ENCODE results near the gene RPS2.

RPS2 gene

DNA sequence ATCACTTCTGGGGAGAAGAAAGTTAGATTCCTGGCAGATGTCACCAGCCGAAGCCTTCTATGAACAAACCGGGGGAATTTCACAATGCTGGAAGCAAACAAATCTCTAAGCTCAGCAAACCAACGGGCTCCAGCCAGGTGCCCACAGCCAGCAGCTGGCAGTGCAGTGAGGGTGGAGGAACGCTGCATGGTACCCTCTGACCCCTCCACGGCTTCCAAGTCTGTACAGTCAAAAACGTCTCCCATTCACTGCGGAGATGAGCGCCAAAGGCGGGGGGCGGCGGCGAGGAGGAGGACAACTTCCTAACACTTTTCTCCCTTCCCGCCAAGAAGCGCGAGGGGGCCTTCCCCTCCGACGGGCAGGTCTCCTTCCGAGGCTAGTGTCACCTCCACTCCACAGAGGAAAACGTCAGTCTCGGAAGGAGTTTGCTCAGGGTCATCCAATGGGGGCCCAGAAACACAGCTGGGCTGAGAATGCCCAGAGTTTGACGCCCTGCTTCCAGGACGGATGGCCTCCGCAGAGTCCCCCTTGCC is 44.1 kb upstream of the RPS2 start:
- peak overlapping the region; percentile 15 for H2AFZ ChIP-seq
- peak overlapping the region; percentile 61 for H3K9ac ChIP-seq
- H3K79me2 ChIP-seq = peaks cover 44% of the 10 kb centered on the region
- peak overlapping the region; percentile 22 for H3K27ac ChIP-seq
- TF ChIP-seq, protein P1, sequence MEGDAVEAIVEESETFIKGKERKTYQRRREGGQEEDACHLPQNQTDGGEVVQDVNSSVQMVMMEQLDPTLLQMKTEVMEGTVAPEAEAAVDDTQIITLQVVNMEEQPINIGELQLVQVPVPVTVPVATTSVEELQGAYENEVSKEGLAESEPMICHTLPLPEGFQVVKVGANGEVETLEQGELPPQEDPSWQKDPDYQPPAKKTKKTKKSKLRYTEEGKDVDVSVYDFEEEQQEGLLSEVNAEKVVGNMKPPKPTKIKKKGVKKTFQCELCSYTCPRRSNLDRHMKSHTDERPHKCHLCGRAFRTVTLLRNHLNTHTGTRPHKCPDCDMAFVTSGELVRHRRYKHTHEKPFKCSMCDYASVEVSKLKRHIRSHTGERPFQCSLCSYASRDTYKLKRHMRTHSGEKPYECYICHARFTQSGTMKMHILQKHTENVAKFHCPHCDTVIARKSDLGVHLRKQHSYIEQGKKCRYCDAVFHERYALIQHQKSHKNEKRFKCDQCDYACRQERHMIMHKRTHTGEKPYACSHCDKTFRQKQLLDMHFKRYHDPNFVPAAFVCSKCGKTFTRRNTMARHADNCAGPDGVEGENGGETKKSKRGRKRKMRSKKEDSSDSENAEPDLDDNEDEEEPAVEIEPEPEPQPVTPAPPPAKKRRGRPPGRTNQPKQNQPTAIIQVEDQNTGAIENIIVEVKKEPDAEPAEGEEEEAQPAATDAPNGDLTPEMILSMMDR (IDR thresholded peaks at IDR 0.05) = no peak
- H3K9me3 ChIP-seq (ENCODE audit: control insufficient read depth, low read length) = no peaks in the 10 kb centered on the region
- H3K4me2 ChIP-seq (ENCODE audit: low read length) = peak overlapping the region; percentile 96
- peaks cover 10% of the 10 kb centered on the region for H3K4me1 ChIP-seq
- no peaks in the 10 kb centered on the region for H3K36me3 ChIP-seq (ENCODE audit: control insufficient read depth, insufficient read depth, low read length)
- H3K4me3 ChIP-seq (ENCODE audit: low read depth, low read length) = peak overlapping the region; percentile 69
- H3K27me3 ChIP-seq (ENCODE audit: control insufficient read depth, insufficient read depth, low read length) = no peaks in the 10 kb centered on the region

DNA sequence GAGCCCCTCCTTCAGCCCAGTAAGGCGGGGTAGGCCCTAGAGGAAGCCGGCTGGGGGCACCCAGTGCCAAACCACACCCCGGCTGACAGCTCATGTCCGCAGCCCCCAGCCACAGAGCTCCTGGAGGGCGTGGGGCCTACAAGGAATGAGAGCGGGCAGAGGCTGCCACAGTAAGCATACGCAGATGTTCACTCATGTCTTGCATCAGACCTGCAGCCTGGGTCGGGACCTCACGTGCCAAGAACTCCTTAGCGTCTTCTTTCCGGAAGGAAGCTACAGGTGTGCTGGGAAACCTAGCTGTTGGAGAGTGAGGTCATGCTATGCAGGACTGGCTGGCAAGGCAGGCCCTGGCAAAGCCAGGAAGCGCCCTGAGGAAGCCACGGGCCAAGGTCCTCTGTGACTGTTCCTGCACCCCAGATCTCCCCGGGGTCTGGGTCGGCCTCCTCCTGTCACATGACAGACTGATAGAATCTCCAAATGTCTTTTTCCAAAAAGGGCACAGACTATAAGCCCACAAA is 43.4 kb upstream of the RPS2 start:
- Histone ChIP-seq H3K9ac (no peak overlapping the region), H3K4me1 (peaks cover 10% of the 10 kb centered on the region)

DNA sequence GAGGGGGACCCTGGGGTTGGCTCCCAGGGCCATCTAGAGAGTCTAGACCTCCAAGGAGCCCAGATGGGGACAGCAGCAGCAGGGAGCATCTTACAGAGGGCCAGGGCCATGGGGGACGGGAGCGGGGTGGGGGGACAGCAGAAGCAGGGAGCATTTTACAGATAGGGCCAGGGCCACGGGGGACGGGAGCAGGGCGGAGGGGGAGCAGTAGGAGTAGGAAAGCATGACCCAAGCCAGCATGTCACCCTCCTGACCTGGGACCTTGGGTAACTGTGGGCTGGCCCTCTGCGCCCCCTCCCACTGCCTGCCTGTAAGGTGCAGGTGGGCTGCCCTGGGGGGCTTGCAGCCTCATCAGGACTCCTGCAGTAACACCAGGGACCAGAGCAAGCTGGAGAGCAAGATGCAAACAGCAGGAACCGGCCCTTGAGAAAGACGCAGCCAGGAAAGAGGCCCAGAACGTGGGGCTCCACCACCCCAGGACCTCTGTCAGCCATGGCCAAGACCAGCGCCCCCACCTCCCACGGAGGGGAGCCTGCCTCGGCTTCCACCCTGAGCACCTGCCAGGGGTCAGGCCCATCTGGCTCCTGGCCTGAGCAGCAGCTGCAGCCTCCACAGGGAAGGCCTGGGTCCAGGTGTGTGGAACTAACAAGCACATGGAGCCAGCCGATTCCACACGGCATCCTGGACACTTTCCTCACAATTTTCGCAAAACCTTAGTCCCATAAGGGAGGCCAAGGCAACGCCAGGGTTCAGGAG is 42.6 kb upstream of the RPS2 start:
- no peak overlapping the region for H2AFZ ChIP-seq
- H3K9ac ChIP-seq = no peak overlapping the region
- no peak overlapping the region for H3K27ac ChIP-seq
- peaks cover 53% of the 10 kb centered on the region for H3K79me2 ChIP-seq
- TF ChIP-seq, protein P1 (IDR thresholded peaks at IDR 0.05) = no peak
- no peak overlapping the region for H3K4me3 ChIP-seq (ENCODE audit: low read depth, low read length)
- H3K4me2 ChIP-seq (ENCODE audit: low read length) = no peak overlapping the region
- H3K27me3 ChIP-seq (ENCODE audit: control insufficient read depth, insufficient read depth, low read length) = no peaks in the 10 kb centered on the region
- peaks cover 10% of the 10 kb centered on the region for H3K4me1 ChIP-seq
- H3K9me3 ChIP-seq (ENCODE audit: control insufficient read depth, low read length) = no peaks in the 10 kb centered on the region
- H3K36me3 ChIP-seq (ENCODE audit: control insufficient read depth, insufficient read depth, low read length) = no peaks in the 10 kb centered on the region

More for the DNA sequence above, 43.4 kb upstream of the RPS2 start:
- peak overlapping the region; percentile 69 for H3K4me3 ChIP-seq (ENCODE audit: low read depth, low read length)
- no peaks in the 10 kb centered on the region for H3K27me3 ChIP-seq (ENCODE audit: control insufficient read depth, insufficient read depth, low read length)
- H2AFZ ChIP-seq = no peak overlapping the region
- H3K36me3 ChIP-seq (ENCODE audit: control insufficient read depth, insufficient read depth, low read length) = no peaks in the 10 kb centered on the region
- H3K79me2 ChIP-seq = peaks cover 51% of the 10 kb centered on the region
- H3K4me2 ChIP-seq (ENCODE audit: low read length) = peak overlapping the region; percentile 96
- H3K27ac ChIP-seq = no peak overlapping the region
- TF ChIP-seq, protein P1 (IDR thresholded peaks at IDR 0.05) = no peak
- no peaks in the 10 kb centered on the region for H3K9me3 ChIP-seq (ENCODE audit: control insufficient read depth, low read length)

DNA sequence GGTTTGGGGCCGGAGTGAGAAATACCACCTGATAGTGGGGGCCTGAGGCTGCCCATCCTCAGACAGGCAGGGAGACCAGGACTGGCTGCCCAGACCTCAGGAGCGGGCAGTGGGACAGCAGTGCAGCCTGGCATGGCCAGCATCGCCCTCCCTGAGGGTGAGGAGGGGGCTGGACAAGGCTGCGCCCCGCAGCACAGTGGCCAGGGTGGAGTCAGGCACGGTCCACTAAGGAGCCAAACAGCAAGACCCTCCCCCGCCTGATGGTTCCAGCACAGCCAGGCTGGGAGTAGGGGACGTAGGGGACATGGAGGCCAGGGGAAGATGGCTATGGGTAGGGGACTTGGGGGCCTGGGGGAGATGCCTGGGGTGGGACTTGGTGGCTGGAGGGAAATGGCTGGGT is 41.7 kb upstream of the RPS2 start:
- Histone ChIP-seq H3K9me3 (ENCODE audit: control insufficient read depth, low read length) (no peaks in the 10 kb centered on the region), H3K27ac (no peak overlapping the region), H3K27me3 (ENCODE audit: control insufficient read depth, insufficient read depth, low read length) (no peaks in the 10 kb centered on the region), H2AFZ (no peak overlapping the region), H3K36me3 (ENCODE audit: control insufficient read depth, insufficient read depth, low read length) (no peaks in the 10 kb centered on the region), H3K4me1 (peaks cover 10% of the 10 kb centered on the region), H3K4me2 (ENCODE audit: low read length) (no peak overlapping the region), H3K4me3 (ENCODE audit: low read depth, low read length) (no peak overlapping the region), H3K9ac (no peak overlapping the region), H3K79me2 (peaks cover 53% of the 10 kb centered on the region)
- TF ChIP-seq, protein P1 (IDR thresholded peaks at IDR 0.05) = no peak
